IMR-90 (cell line): Measurements from ENCODE around the gene GPR158. TPM values are rescaled to one million over a fixed set of nuclear protein-coding genes. Genes with fewer than 3 reads are reported as not detected.

Experiments
- ATAC-seq: fragments of 200-7000 bp; cut with Tn5 transposase; 2 replicates; pipeline ENCODE4 v1.9.1; 2020; ENCODE audit warnings: low read depth, mild to moderate bottlenecking, moderate library complexity
- BruUV-seq: library from RNA; stranded (reverse); fragments of 400-500 nt; replicated peaks from 2 replicates; lab custom pipeline; 2021; lab: Mats Ljungman, UMichigan
- CTCF ChIA-PET: fragments of 300-600 bp; formaldehyde crosslinking; extraction: SDS; loops from one replicate; lab custom pipeline; 2021; ENCODE audit warnings: antibody characterized with exemption; lab: Yijun Ruan, JAX
- POLR2A ChIA-PET: fragments of 300-600 bp; sonication (Branson Sonifier 250); formaldehyde crosslinking; loops from one replicate; lab custom pipeline; 2022; ENCODE audit warnings: antibody characterized with exemption; ENCODE audit not compliant: unreplicated experiment; lab: Charles Lee
- DNase-seq: peaks from one replicate; pipeline ENCODE4 v3.0.0; 2013
- H2AFZ ChIP-seq: replicated peaks from 2 replicates; pipeline ENCODE3; 2013; ENCODE audit warnings: low read length, mild to moderate bottlenecking; ENCODE audit not compliant: poor library complexity
- H2AK5ac ChIP-seq: 2 replicates; pipeline ENCODE4 v1.6.1; 2013; ENCODE audit warnings: low read depth, low read length, inconsistent platforms
- H2AK9ac ChIP-seq: replicated peaks from 2 replicates; pipeline ENCODE3; 2013; ENCODE audit warnings: mild to moderate bottlenecking, low read depth, low read length, moderate library complexity; ENCODE audit not compliant: poor library complexity
- H2BK120ac ChIP-seq: 2 replicates; pipeline ENCODE4 v1.6.1; 2013; ENCODE audit warnings: low read depth, low read length, inconsistent platforms
- H2BK15ac ChIP-seq: 3 replicates; pipeline ENCODE4 v1.6.1; 2013; ENCODE audit warnings: low read depth, low read length, inconsistent platforms
- H2BK20ac ChIP-seq: 2 replicates; pipeline ENCODE4 v1.6.1; 2013; ENCODE audit warnings: low read depth, mild to moderate bottlenecking, inconsistent platforms, low read length, moderate library complexity
- H2BK5ac ChIP-seq: 2 replicates; pipeline ENCODE4 v1.6.1; 2013; ENCODE audit warnings: mild to moderate bottlenecking, low read depth, low read length, inconsistent platforms; ENCODE audit not compliant: poor library complexity, severe bottlenecking
- H3K14ac ChIP-seq: replicated peaks from 2 replicates; pipeline ENCODE4 v1.6.1; 2013; ENCODE audit warnings: low read depth, low read length, inconsistent platforms
- H3K18ac ChIP-seq: 2 replicates; pipeline ENCODE4 v1.6.1; 2013; ENCODE audit warnings: low read depth, low read length, control low read depth
- H3K23ac ChIP-seq: 2 replicates; pipeline ENCODE4 v1.6.1; 2013; ENCODE audit warnings: low read depth, low read length, inconsistent platforms
- H3K27ac ChIP-seq: 2 replicates; pipeline ENCODE4 v1.5.1; 2013; ENCODE audit warnings: mild to moderate bottlenecking, control low read depth, low read length; ENCODE audit not compliant: insufficient read depth
- H3K27me3 ChIP-seq: 2 replicates; pipeline ENCODE4 v1.6.1; 2013; ENCODE audit warnings: low read length; ENCODE audit not compliant: control insufficient read depth, insufficient read depth
- H3K36me3 ChIP-seq: 2 replicates; pipeline ENCODE4 v1.6.1; 2013; ENCODE audit warnings: low read length, mixed read lengths; ENCODE audit not compliant: control insufficient read depth, insufficient read depth
- H3K4ac ChIP-seq: 2 replicates; pipeline ENCODE4 v1.6.1; 2013; ENCODE audit warnings: low read depth, low read length, inconsistent platforms
- H3K4me1 ChIP-seq: 2 replicates; pipeline ENCODE4 v1.6.1; 2013; ENCODE audit warnings: low read length, mixed read lengths; ENCODE audit not compliant: control insufficient read depth, insufficient read depth
- H3K4me2 ChIP-seq: 2 replicates; pipeline ENCODE4 v1.6.1; 2013; ENCODE audit warnings: low read depth, mild to moderate bottlenecking, control low read depth, low read length, moderate library complexity
- H3K4me3 ChIP-seq: 2 replicates; pipeline ENCODE4 v1.5.1; 2013; ENCODE audit warnings: low read depth, mild to moderate bottlenecking, control low read depth, low read length, moderate library complexity; ENCODE audit not compliant: insufficient read depth
- H3K56ac ChIP-seq: 2 replicates; pipeline ENCODE4 v1.6.1; 2013; ENCODE audit warnings: low read length, inconsistent platforms; ENCODE audit not compliant: insufficient read depth; ENCODE audit errors: extremely low read depth
- H3K79me1 ChIP-seq, 2 experiments: 2 replicates each; pipeline ENCODE4 v1.6.1; 2013; ENCODE audit warnings: low read length in 2 of 2, inconsistent platforms in 1 of 2, low read depth in 1 of 2
- H3K9ac ChIP-seq: 2 replicates; pipeline ENCODE4 v1.6.1; 2013; ENCODE audit warnings: low read depth, low read length, control low read depth
- H3K9me1 ChIP-seq: 2 replicates; pipeline ENCODE4 v1.6.1; 2013; ENCODE audit warnings: low read length, inconsistent platforms; ENCODE audit not compliant: insufficient read depth
- H3K9me3 ChIP-seq: 2 replicates; pipeline ENCODE4 v1.6.1; 2013; ENCODE audit warnings: low read length; ENCODE audit not compliant: control insufficient read depth, insufficient read depth
- H4K20me1 ChIP-seq: 2 replicates; pipeline ENCODE4 v1.6.1; 2013; ENCODE audit warnings: low read length, inconsistent platforms; ENCODE audit not compliant: insufficient read depth
- H4K5ac ChIP-seq: 2 replicates; pipeline ENCODE4 v1.6.1; 2013; ENCODE audit warnings: mild to moderate bottlenecking, low read depth, low read length, control low read depth
- H4K8ac ChIP-seq, 2 experiments: 2 replicates each; pipeline ENCODE4 v1.6.1; 2013; ENCODE audit warnings: low read depth in 2 of 2, low read length in 2 of 2, control low read depth in 1 of 2, inconsistent platforms in 1 of 2
- H4K91ac ChIP-seq: 2 replicates; pipeline ENCODE4 v1.6.1; 2013; ENCODE audit warnings: low read depth, low read length, inconsistent platforms; ENCODE audit not compliant: insufficient read depth
- BHLHE40 ChIP-seq: fragments of 150-350 bp; IDR thresholded peaks from 2 replicates; pipeline ENCODE4 v1.6.1; 2016; ENCODE audit warnings: mild to moderate bottlenecking, low read depth, low read length
- CEBPB ChIP-seq: IDR thresholded peaks from 2 replicates; pipeline ENCODE4 v1.6.1; 2012; ENCODE audit warnings: low read depth, low read length, improper control_type of control experiment
- CHD1 ChIP-seq: IDR thresholded peaks from 2 replicates; pipeline ENCODE4 v1.6.1; 2012; ENCODE audit warnings: low read depth, low read length, improper control_type of control experiment
- ELK1 ChIP-seq: fragments of 150-350 bp; IDR thresholded peaks from 2 replicates; pipeline ENCODE4 v1.6.1; 2016; ENCODE audit warnings: low read depth, mild to moderate bottlenecking, low read length, moderate library complexity, borderline replicate concordance
- FOS ChIP-seq: fragments of 150-350 bp; IDR thresholded peaks from 2 replicates; pipeline ENCODE4 v1.6.1; 2016; ENCODE audit warnings: low read depth, low read length
- MAFK ChIP-seq: IDR thresholded peaks from 2 replicates; pipeline ENCODE4 v1.6.1; 2012; ENCODE audit warnings: low read depth, low read length, improper control_type of control experiment
- MAZ ChIP-seq: IDR thresholded peaks from 2 replicates; pipeline ENCODE4 v1.6.1; 2012; ENCODE audit warnings: low read depth, mild to moderate bottlenecking, low read length, improper control_type of control experiment, moderate library complexity, borderline replicate concordance
- MXI1 ChIP-seq: IDR thresholded peaks from 2 replicates; pipeline ENCODE4 v1.6.1; 2012; ENCODE audit warnings: low read depth, mild to moderate bottlenecking, low read length, moderate library complexity, borderline replicate concordance
- NFE2L2 ChIP-seq: fragments of 150-350 bp; IDR thresholded peaks from 2 replicates; pipeline ENCODE4 v1.6.1; 2016; ENCODE audit warnings: low read depth, mild to moderate bottlenecking, low read length
- POLR2A ChIP-seq: IDR thresholded peaks from 2 replicates; pipeline ENCODE4 v1.6.1; 2012; ENCODE audit warnings: mild to moderate bottlenecking, low read depth, low read length
- RAD21 ChIP-seq: IDR thresholded peaks from 2 replicates; pipeline ENCODE4 v1.6.1; 2012; ENCODE audit warnings: low read length, improper control_type of control experiment
- RCOR1 ChIP-seq: IDR thresholded peaks from 2 replicates; pipeline ENCODE4 v1.6.1; 2012; ENCODE audit warnings: mild to moderate bottlenecking, low read length, improper control_type of control experiment; ENCODE audit not compliant: insufficient replicate concordance
- RFX5 ChIP-seq: IDR thresholded peaks from 2 replicates; pipeline ENCODE4 v1.8.0; 2012; ENCODE audit warnings: low read depth, mild to moderate bottlenecking, low read length, moderate library complexity
- SMC3 ChIP-seq: fragments of 150-350 bp; IDR thresholded peaks from 2 replicates; pipeline ENCODE4 v1.6.1; 2016; ENCODE audit warnings: low read depth, mild to moderate bottlenecking, antibody characterized with exemption, low read length, moderate library complexity
- USF2 ChIP-seq: fragments of 150-350 bp; IDR thresholded peaks from 2 replicates; pipeline ENCODE4 v1.6.1; 2017; ENCODE audit warnings: mild to moderate bottlenecking, antibody characterized with exemption, low read length, low read depth
- whole genome bisulfite sequencing, 2 experiments: methylation state at CpG; one replicate each; pipeline versions ENCODE4 v1.1.5 to v1.1.7; 2013; ENCODE audit warnings: missing lambda C conversion rate in 2 of 2; ENCODE audit not compliant: insufficient read length in 1 of 2; ENCODE audit errors: extremely low coverage in 2 of 2; 5-methylcytosine and 5-hydroxymethylcytosine counted together
- dilution Hi-C: fragments of 300-500 bp; cut with HindIII; formaldehyde crosslinking; loops from one replicate; pipeline ENCODE4 v1.14.3; 2018; ENCODE audit warnings: low sequenced_read_pairs; ENCODE audit not compliant: unreplicated experiment
- in situ Hi-C: fragments of 300-500 bp; cut with MboI; formaldehyde crosslinking; loops from 3 replicates; pipeline ENCODE4 v1.14.3; 2019; ENCODE audit warnings: low sequenced_read_pairs, inconsistent platforms, mixed read lengths
- intact Hi-C: fragments of 100-400 bp; cut with micrococcal nuclease; formaldehyde crosslinking; loops from 2 replicates; pipeline ENCODE4 v1.10.0; 2022
- polyA plus RNA-seq, 3 experiments: library from polyadenylated mRNA; depleted of rRNA; stranded (reverse); fragments of >200 nt; gene quantifications; 2 replicates each; pipeline ENCODE4 v1.2.3, GENCODE V29; 2012; ENCODE audit warnings: low replicate concordance in 1 of 3
- total RNA-seq: library from RNA; depleted of rRNA; stranded (reverse); fragments of >200 nt; gene quantifications from 2 replicates; pipeline ENCODE4 v1.2.3, GENCODE V29; 2012

GPR158 gene
- total and polyA plus RNA-seq, 2 of the 4 experiments (the other 2 are of a cell fraction): not detected

DNA sequence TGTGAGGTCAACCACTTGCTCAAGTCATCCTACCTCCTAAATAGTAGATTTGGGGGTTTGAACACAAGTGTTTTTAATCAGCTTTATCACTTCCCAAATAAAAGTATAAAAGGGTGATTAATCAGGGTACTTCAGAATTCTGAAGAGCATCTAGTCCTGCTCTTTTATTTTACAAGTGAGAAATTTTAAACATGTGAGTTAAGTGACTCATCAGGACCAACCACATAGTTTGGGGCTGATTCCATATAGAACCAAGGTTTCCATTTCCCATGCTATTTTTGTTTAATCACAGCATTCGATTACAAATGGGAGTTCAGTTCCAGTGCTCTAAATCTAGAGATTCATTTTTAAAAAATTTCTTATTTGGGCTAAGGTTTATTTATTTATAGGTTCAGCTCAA is 113.4 kb downstream of the GPR158 start:
- H3K56ac ChIP-seq: no peak overlapping the region
- H4K20me1 ChIP-seq: no peaks in the 10 kb centered on the region
- POLR2A ChIA-PET: no interaction called here
- no peak overlapping the region for H3K27ac ChIP-seq
- H3K4me1 ChIP-seq: no peaks in the 10 kb centered on the region
- H2BK15ac ChIP-seq: no peak overlapping the region
- no peak overlapping the region for H3K23ac ChIP-seq
- no peak overlapping the region for H4K8ac ChIP-seq
- CTCF ChIA-PET: no interaction called here
- no peak overlapping the region for H3K9ac ChIP-seq
- no peak overlapping the region for H3K18ac ChIP-seq
- no peak overlapping the region for H2AFZ ChIP-seq
- H3K14ac ChIP-seq: no peak overlapping the region
- H3K4me3 ChIP-seq: no peak overlapping the region
- no peak overlapping the region for H2AK9ac ChIP-seq
- H4K5ac ChIP-seq: no peak overlapping the region
- DNase-seq (no peak), ATAC-seq (no peak)
- no peak overlapping the region for H3K4ac ChIP-seq
- no peak overlapping the region for H4K91ac ChIP-seq
- H3K4me2 ChIP-seq: no peak overlapping the region
- no peak overlapping the region for H2AK5ac ChIP-seq
- in situ Hi-C loops (no loop called here), intact Hi-C loops (no loop called here), dilution Hi-C loops (no loop called here)
- no peaks in the 10 kb centered on the region for H3K36me3 ChIP-seq
- H3K27me3 ChIP-seq: no peaks in the 10 kb centered on the region
- H3K9me1 ChIP-seq: no peaks in the 10 kb centered on the region
- no CpG with 5 or more reads among the region's 1 CpG for WGBS, 2 experiments
- no peak overlapping the region for H2BK120ac ChIP-seq
- no peak for TF ChIP-seq FOS
- TF ChIP-seq MAFK: no peak
- TF ChIP-seq NFE2L2: no peak
- TF ChIP-seq RFX5: no peak
- no peak for TF ChIP-seq CEBPB
- no peak for TF ChIP-seq MXI1
- no peak for TF ChIP-seq CHD1
- no peak for TF ChIP-seq BHLHE40
- no peak for TF ChIP-seq POLR2A
- TF ChIP-seq RCOR1: no peak
- no peak for TF ChIP-seq RAD21
- no peak for TF ChIP-seq USF2
- TF ChIP-seq SMC3: no peak
- no peak for TF ChIP-seq ELK1
- TF ChIP-seq MAZ: no peak
- no peak overlapping the region for H2BK5ac ChIP-seq
- H3K9me3 ChIP-seq: peaks cover 2% of the 10 kb centered on the region
- no peaks in the 10 kb centered on the region for H3K79me1 ChIP-seq
- no TSS peak for BruUV-seq
- no peak overlapping the region for H2BK20ac ChIP-seq
